ENCODE measurements around the gene INPP5A.
"Not testable (repeated sequence)": the region's sequence is repeated elsewhere in the genome, so short reads cannot be mapped to it uniquely, and the experiment has no call there.

INPP5A gene

GRCh38 chr10:132537684-132538001 lies at the start of gene INPP5A:
Gene INPP5A, plus strand, starts transcription at chr10:132537787. Its CDS starts 310 bp downstream, at chr10:132538097.
- DNase-seq, result no peak

- no peak for DNase-seq
These were observed 49.3 kb upstream of the INPP5A start for GRCh38 chr10:132488231-132488821.

GRCh38 chr10:132489053-132489703 lies 48.4 kb upstream of the INPP5A start:
- no peak for DNase-seq

GRCh38 chr10:132489704-132490534 lies 47.7 kb upstream of the INPP5A start:
- no peak for DNase-seq

- DNase-seq, result not testable (repeated sequence)
These were observed 46.1 kb upstream of the INPP5A start for GRCh38 chr10:132491534-132491933.

- DNase-seq, result no peak
These were observed 45.1 kb upstream of the INPP5A start for GRCh38 chr10:132492323-132493025.

GRCh38 chr10:132493246-132493755 lies 44.3 kb upstream of the INPP5A start:
- DNase-seq, result no peak

GRCh38 chr10:132493756-132494290 lies 43.8 kb upstream of the INPP5A start:
- no peak for DNase-seq

- no peak for DNase-seq
These were observed 42.5 kb upstream of the INPP5A start for GRCh38 chr10:132494866-132495630.

GRCh38 chr10:132496360-132497062 lies 41.1 kb upstream of the INPP5A start:
- no peak for DNase-seq

- DNase-seq, result no peak
These were observed 40.4 kb upstream of the INPP5A start for GRCh38 chr10:132497063-132497680.

- no peak for DNase-seq
These were observed 39.6 kb upstream of the INPP5A start for GRCh38 chr10:132497861-132498561.

- DNase-seq, result no peak
These were observed 38.8 kb upstream of the INPP5A start for GRCh38 chr10:132498562-132499366.

GRCh38 chr10:132499367-132499685 lies 38.3 kb upstream of the INPP5A start:
- no peak for DNase-seq

- DNase-seq, result no peak
These were observed 36.7 kb upstream of the INPP5A start for GRCh38 chr10:132500781-132501415.

- no peak for DNase-seq
These were observed 34.9 kb upstream of the INPP5A start for GRCh38 chr10:132502544-132503300.

- DNase-seq, result no peak
These were observed 33.8 kb upstream of the INPP5A start for GRCh38 chr10:132503581-132504421.

All from activated CD4-positive, CD25-positive, alpha-beta regulatory T cell (primary cell).